Cerebellar cortex (tissue), 1 donor: Measurements from ENCODE around the gene RPP21.
A peak's percentile ranks its signal among the peaks of the same experiment; 100 is the strongest.
"Not testable (repeated sequence)": the region's sequence is repeated elsewhere in the genome, so short reads cannot be mapped to it uniquely, and the experiment has no call there.

Experiments used
- DNase-seq: peaks from one replicate; pipeline ENCODE4 v3.0.0-alpha.2; 2015; ENCODE audit warnings: low spot score

Gene RPP21

GRCh38 chr6:30329331-30329730 lies 15.6 kb upstream of the RPP21 start:
- no peak for DNase-seq

- no peak for DNase-seq
Measured at GRCh38 chr6:30331981-30332380, 13.0 kb upstream of the RPP21 start.

DNA sequence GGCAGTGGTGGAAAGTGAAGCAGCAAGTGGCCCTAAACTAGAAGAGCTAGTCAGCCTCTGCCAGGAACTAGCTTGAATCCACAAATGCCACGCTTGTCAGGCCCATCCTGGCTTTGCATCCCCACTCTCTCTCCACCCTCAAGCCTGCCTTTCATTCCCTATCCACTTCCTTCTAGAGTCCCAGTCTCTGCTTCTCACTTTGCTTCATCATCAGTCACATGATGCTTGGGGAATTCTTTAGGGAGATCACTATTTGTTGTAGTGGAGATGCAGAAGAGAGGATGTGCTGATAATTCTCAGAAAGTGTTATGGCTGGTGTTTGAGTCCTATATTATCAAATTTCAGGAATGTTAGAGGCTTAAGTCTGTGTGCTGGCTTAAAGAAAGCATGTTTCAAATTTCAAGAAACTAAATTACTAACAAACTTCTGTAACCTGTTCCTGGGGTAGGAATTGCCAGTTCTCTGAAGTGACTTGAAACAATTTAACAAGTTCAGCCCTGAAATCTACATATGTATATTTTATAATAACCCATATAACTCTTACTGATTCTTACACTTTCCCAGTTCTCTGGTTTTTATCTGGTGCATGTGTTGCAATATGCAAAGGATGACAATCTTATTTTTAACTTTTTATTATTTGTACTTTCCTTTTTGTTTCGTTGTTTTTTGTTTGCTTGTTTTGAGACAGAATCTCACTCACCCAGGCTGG lies 10.7 kb upstream of the RPP21 start:
- no peak for DNase-seq

GRCh38 chr6:30340589-30341054 lies 4.3 kb upstream of the RPP21 start:
- DNase-seq = no peak

- no peak for DNase-seq
Measured at GRCh38 chr6:30341218-30341617, 3.7 kb upstream of the RPP21 start.

DNA sequence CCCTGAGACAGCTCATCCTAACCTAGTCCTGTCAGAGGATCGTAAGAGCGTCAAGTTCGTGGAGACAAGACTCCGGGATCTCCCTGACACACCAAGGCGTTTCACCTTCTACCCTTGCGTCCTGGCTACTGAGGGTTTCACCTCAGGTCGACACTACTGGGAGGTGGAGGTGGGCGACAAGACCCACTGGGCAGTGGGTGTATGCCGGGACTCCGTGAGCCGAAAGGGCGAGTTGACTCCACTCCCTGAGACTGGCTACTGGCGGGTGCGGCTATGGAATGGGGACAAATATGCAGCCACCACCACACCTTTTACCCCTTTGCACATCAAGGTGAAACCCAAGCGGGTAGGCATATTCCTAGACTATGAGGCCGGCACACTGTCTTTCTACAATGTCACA lies 3.2 kb upstream of the RPP21 start:
- no peak for DNase-seq

GRCh38 chr6:30344191-30344867 lies 627 bp upstream of the RPP21 start:
- DNase-seq = no peak

DNA sequence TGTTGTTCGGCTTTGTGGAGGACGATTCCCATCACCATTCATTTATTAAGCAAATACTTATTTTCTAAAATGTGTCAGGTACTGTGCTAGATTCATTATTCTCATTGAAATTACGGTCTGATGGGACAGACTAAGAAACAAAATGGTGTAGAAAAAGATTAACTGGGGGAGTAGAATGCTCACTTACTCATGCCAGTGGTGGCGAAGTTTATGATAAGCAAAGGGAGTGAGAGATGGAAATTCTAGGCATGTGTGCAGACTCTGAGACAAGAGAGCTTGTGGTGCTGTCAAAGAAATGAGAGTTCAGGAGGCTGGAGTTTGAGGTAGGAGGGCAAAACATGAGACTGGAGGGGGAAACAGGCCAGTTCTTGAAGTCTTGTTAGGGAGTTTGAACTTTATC lies 896 bp downstream of the RPP21 start:
- no peak for DNase-seq

DNA sequence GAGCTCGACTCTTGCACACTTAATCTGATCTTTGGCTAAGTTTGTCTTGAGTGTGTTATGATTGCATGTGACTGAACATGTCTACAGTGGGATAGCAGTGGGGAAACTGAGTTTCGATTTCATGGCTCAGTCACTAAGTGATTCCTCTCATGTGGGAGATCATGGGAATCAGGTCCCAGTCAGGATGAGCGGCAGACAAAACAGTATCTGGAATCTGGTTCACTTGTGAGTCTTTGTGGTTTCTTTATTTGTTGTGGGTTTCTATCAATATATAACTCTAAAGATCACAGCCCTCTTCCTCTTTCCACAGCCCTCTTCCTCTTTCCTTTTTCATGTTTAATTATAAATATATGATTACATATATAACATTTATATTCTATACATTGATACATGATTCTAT lies 4.0 kb downstream of the RPP21 start:
- DNase-seq = no peak

DNA sequence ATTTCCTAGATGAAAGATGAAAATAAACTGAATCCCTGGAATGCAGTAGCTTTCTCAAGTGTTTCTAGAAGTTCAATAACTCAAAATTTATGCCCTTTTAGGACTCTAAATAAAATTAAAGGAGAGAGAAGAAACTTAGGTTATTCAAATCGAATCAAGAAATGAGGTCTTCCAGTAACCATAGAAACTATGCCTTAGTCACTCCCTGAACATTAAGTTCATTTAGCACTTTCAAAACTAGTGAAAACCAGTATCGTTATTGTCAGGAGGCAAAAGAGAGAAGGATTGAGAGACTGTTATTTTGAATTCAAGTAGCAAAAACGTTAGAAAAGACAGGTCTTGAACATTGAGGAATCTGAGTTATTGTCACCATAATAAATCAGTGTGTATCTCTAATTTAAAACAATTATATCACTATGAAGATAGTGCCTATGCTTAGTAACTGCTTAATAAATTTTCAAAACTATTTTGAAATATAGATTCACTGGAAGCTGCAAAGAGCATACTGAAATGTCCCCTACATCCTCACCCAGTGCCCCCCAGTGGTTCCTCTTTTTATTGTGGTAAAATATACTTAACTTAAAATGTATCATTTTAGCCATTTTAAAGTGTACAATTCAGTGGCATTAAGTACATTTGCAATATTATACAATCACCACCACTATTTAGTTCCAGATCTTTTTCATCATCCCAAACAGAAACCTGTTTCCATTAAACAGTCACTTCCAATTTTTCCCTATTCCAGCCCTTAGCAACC lies 4.6 kb downstream of the RPP21 start:
- no peak for DNase-seq

DNA sequence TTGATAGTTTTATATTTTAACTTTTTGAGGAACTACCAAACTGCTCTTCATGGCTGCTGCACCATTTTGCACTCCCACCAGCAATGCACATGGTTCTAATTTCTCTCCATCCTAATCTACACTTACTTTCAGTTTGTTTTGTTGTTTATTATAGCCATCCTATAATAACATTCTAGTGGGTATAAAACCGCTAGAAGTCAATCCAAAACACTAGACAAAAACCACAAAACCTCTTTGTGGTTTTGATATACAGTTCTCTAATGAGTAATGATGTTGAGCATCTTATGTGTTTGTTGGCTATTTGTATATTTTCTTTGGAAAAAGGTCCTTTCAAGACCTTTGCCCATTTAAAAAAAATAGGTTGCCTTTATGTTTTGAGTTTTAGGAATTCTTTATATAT lies 5.6 kb downstream of the RPP21 start:
- DNase-seq = no peak

DNA sequence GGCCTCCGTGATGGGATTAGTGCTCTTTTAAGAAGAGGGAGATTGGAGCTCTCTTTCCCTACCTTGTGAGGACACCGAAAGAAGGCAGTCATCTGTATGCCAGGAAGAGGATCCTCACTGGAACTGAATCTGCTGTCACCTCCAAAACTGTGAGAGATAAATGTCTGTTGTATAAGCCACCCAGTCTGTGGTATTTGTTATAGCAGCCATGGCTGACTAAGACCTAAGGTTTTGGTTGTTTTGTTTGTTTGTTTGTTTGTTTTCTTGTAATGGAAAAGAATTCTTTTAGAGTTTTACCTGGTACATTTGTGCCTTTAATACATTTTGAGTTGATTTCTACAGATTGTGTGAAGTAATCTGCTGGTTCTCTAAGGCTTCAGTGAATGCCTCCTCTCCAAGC lies 7.6 kb downstream of the RPP21 start:
- DNase-seq = no peak

DNA sequence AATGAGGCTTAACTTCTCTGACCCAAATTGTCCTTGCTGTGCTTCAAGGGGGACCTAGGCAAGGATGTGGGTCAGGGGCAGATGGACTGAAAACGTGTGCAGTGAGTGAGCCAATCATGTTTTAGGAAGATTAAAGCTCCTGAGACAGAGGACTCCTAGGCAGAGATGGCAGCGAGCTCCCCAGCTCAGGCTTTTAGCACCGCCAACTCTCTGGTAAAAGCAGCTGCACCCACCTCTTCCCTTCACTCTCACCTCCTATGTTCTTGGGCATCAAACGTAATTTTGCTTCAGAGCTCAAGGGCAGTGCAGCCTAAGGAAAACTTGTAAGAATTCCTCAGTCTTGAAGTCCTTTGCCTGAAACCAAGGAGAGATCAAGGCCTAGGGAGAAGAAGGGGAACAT lies 10.3 kb downstream of the RPP21 start:
- DNase-seq = no peak

DNA sequence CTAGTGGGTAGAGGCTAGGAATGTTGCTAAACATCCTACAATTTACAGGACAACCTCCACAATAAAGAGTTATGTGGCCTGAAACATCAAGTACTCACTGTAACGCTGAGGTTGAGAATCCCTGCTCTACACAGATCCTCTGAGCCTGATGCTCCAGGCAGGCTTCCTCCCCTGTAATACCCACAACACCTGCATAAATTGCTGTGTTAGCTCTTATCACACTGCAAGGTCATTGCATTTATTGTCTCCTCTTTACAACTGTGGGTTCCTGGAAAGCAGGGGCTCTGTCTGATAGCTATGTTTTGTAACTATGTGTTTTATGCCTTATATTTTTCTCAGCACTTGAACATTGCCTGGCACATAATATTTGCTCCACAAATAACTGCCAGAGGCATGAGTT lies 11.6 kb downstream of the RPP21 start:
- DNase-seq = no peak

GRCh38 chr6:30357678-30358540 lies 13.0 kb downstream of the RPP21 start:
- DNase-seq = peak; percentile 92

DNA sequence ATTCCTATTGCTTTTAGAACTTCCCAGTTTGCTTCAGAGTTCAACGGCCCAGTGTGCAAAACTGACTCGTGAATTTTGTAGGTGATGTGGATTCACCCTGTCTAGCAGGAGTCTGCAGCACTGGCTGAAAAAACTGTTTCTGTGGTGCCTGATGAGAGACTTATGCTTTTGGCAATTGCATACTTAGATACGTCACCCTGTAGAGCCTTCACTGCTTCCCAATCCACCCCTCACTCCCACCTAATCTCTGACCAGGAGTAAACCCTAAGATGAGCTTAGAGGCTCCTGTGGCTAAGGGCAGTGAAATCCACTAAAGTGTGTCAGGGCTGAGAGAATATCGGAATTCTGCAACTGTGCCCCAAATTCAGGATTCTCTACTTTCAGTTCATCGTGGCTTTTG lies 14.3 kb downstream of the RPP21 start:
- no peak for DNase-seq

DNA sequence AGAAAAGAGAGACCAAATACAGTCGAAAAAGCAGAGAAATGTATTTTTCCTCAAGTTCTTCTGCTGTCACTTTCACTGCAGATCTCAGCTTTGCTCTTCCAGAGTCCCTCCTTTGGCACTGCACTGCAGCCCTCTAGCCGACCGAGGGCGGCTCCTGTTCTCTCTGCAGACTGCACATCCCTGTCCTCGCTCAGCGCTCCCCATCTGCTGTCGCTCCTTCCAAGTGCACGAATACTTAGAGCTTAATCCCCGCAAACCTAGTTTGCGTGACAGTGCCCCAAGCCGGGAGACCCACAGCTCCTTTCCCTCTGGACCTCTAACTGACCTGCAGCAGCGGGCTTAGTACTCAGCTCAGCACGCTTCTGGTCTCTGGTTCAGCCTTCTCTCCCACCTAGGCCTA lies 15.2 kb downstream of the RPP21 start:
- DNase-seq = no peak

DNA sequence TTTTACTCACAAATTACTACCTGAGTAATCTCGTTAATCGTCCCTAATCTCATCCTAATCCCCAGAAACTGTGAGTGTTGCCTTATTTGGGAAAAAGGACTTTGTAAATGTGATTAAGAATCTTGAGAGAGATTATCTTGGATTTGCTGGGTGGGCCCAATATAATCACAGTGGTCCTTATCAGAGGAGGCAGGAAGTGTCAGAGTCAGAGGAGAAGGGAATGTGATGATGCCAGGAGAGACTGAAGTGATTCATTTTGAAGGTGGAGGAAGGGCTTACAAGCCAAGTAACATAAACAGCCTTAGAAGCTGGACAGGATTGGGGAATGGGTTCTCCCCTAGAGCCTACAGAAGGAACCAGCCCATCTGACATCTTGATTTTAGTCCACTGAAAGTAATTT lies 16.7 kb downstream of the RPP21 start:
- no peak for DNase-seq

DNA sequence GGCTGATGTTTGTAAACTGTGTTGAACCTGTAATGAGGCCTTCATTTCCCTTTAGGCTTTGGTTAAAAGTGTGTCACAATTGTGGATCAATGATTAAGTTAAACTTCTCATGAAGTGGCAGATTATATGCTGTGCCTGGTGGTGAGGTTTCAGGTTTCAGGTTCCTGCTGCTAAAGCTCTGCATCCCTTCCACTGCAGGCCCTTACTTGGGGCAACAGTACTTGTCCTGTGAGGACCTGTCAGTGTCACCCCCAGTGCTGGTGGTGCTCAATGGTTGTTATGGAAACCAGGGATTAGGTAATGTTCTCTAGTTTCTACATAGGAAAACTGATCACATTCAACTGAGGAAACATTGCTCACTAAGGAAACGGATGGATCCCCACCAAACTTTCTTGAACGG lies 18.5 kb downstream of the RPP21 start:
- no peak for DNase-seq

DNA sequence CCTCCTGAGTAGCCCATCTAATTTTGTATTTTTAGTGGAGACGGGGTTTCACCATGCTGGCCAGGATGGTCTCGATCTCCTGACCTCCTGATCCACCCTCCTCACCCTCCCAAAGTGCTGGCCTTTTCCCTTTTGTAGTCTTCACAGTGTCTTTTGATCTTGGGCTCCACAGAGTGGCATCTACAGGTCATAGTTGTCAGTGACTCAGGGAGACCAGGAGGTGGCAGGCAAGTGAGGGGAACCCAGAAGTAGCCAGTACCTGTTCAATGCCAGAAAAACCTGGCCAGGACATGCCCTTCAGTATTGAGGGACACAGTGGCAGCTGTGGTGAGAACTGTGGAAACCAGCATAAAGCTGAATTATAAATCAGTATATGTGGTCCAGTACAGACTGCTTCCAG lies 19.6 kb downstream of the RPP21 start:
- no peak for DNase-seq

DNA sequence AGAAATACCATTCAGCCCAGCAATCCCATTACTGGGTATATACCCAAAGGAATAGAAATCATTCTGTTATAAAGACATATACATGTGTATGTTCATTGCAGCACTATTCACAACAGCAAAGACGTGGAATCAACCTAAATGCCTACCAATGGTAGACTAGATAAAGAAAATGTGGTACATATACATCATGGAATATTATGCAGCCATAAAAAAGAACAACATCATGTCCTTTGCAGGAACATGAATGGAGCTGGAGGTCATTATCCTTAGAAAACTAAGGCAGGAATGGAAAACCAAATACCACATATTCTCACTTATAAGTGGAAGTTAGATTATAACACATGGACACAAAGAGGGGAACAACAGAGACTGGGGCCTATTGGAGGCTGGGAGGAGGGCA lies 24.3 kb downstream of the RPP21 start:
- DNase-seq = not testable (repeated sequence)

GRCh38 chr6:30378290-30378937 lies 33.5 kb downstream of the RPP21 start:
- DNase-seq = no peak
